ENCODE measurements around the gene FAM53A. TPM values are rescaled to one million over a fixed set of nuclear protein-coding genes. Genes with fewer than 3 reads are reported as not detected.
"Not testable (repeated sequence)": the region's sequence is repeated elsewhere in the genome, so short reads cannot be mapped to it uniquely, and the experiment has no call there.

Gene FAM53A
- total RNA-seq, 1 donor from 2014 or later: 2.0 TPM

- no peak for DNase-seq
These were observed 61.2 kb downstream of the FAM53A start for GRCh38 chr4:1622956-1623355.

GRCh38 chr4:1622238-1622637 lies 61.9 kb downstream of the FAM53A start:
- no peak for DNase-seq

GRCh38 chr4:1621526-1621925 lies 62.6 kb downstream of the FAM53A start:
- no peak for DNase-seq

GRCh38 chr4:1619151-1619672 lies 64.9 kb downstream of the FAM53A start:
- no peak for DNase-seq

- DNase-seq: no peak
These were observed 65.7 kb downstream of the FAM53A start for GRCh38 chr4:1618438-1618837.

- DNase-seq: no peak
These were observed 67.6 kb downstream of the FAM53A start for GRCh38 chr4:1616557-1616930.

- DNase-seq: no peak
These were observed 68.1 kb downstream of the FAM53A start for GRCh38 chr4:1615786-1616556.

- no peak for DNase-seq
These were observed 69.1 kb downstream of the FAM53A start for GRCh38 chr4:1614854-1615595.

- DNase-seq: no peak
These were observed 69.6 kb downstream of the FAM53A start for GRCh38 chr4:1614502-1614853.

- no peak for DNase-seq
These were observed 70.1 kb downstream of the FAM53A start for GRCh38 chr4:1614049-1614448.

- DNase-seq: no peak
These were observed 71.0 kb downstream of the FAM53A start for GRCh38 chr4:1613099-1613495.

GRCh38 chr4:1612278-1613098 lies 71.6 kb downstream of the FAM53A start:
- no peak for DNase-seq

GRCh38 chr4:1611501-1611870 lies 72.6 kb downstream of the FAM53A start:
- DNase-seq: no peak

GRCh38 chr4:1610791-1611500 lies 73.2 kb downstream of the FAM53A start:
- DNase-seq: no peak

- no peak for DNase-seq
These were observed 74.0 kb downstream of the FAM53A start for GRCh38 chr4:1609901-1610790.

GRCh38 chr4:1608821-1609500 lies 75.2 kb downstream of the FAM53A start:
- no peak for DNase-seq

- DNase-seq: no peak
These were observed 75.8 kb downstream of the FAM53A start for GRCh38 chr4:1608196-1608820.

- DNase-seq: not testable (repeated sequence)
These were observed 76.5 kb downstream of the FAM53A start for GRCh38 chr4:1607436-1608195.

GRCh38 chr4:1604706-1605205 lies 79.4 kb downstream of the FAM53A start:
- DNase-seq: no peak

Measured in skin of body (tissue), 2 donors.